HCEC 1CT (cell line): Measurements from ENCODE around the gene TMEM229B.
A peak's percentile ranks its signal among the peaks of the same experiment; 100 is the strongest.

Experiments
- DNase-seq: peaks from one replicate; pipeline ENCODE4 v3.0.0-alpha.2; 2017

TMEM229B gene

DNA sequence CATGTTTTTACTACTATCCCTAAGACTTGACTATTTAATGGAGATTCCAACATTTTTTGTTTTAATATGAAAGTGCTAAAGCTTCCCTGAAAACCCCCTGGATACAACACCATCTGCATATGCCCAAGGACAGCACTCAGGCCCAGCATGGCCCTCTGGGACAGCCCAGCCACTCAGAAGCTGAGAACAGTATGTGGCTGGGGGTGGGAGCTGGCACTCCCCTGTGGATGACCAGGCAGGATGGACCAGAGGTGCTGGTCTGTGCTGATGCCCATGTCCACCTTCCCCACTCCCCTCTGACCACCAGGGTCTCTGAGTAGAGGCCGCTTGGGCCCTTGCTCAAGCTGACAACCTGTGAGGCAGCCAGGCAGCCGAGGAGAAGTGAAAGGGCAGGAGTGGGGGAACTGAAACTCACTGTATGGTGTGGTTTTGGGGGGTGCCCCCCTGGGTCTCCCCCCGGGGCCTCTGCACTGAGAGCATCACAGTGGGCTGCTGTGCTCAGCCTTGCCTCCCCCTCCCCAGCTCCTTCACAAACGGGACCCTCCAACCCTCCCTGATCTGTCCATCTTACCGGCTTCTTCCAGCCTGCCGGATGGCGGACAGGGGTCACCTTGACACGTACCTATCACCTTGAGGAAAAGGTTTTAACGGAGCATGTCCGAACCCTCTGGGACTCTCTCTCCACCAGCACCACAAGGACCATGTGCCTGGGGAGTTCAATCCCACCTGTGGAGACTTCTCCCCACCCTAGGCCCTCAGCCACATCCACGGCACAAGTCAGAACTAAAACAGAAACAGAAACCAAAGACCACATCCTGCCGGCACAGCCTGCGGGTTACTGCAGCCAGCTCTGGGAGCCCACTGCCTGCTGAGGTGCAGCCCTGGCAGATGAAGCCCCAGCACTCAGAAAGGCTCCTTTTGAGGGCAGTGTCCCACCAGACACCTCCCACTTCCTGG lies at the start of gene TMEM229B:
TMEM229B (minus strand) TSS at position 785 of the 957 bp plus-strand sequence. CDS start 14,798 bp downstream, outside the sequence.
- DNase-seq, result no peak

DNA sequence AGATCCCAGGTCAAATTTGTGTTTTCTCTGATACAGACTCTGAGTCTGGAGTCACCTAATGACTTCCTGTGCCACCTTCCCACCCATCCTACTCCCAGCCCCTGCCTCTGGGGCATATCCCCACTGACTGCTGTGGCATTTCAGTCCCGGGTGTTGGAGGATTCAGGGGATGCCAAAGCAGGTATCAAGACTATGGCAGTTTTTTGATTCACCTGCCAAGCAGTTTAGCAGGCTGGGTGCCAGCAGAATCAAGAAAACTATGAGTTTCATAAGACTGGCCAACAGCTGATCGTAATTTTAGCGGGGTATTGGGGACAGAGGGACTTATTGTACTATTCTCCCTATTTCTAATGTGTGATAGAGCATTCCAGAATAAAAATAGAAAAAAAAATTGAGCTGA lies 49.2 kb upstream of the TMEM229B start:
- DNase-seq, result no peak

DNA sequence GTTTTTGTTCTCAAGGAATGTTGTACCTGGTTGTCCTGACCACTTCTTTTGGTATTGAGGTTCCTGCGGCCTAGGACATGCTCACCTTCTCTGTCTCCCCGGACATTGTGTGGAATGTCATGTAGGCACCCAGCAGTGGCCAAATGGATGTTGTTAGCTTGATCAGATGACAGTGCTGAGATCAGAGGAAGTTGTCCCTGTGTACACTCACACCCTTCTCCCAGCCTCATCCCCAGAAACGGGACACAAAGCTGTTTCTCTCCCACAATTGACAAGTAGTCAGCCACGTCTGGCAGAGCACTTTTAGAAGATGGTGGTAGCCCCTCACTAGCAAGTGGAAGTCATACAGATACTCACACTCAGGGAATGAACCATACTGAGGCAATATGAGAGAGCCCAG lies 47.6 kb upstream of the TMEM229B start:
- DNase-seq, result no peak

DNA sequence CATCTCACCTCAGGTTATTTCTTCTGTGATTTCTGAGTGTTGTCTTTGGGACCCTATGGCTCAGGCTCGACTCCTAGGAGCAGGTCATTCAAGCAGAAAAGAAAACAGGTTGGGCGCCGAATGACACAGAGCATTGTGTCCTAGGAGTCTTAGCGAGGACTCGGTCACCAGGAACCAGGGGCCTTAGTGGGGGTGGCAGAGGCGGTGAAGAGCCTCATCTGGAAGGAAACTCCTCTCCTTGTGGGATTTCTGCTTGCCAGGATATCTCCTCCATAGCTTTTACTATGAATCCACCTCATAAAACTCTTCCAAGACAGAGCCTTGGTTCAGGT lies 45.2 kb upstream of the TMEM229B start:
- DNase-seq, result no peak

DNA sequence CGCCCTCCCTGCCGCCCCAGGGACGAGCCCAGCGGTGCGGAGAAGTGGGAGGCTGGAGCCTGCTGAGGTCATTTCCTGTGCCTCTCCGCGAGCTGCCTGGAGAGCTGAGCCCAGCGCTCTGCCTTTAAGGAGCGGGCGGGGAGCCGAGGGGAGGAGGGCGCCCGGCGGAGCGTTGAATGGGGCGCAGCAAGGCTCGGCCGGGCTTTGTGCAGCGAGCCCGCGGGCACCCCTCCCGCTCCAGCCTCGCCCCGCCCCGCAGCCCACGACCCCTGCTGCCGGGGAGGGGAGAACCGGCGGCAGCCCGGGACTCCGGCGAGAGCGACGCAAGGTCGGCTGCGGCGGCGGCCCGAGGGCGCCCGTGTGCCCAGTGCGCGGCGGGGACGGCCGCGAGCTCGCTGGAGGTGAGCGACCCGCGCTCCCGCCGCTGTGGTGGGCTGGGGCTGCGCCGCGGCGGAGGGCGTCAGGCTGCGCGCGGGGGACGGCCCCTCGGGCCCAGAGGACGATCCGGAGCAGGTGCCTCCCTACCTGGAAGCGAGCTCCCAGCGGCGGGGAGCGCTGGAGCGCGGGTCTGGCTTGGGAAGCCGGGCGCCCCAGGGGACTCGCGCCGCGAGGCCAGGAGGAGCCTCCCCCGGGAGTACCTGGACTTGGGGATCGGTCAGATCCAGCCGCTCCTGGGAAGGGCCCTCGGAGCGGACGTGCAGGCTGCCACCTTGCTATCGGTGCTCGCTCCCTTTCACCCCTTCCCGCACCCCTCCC lies 44.7 kb upstream of the TMEM229B start, which contains the start of gene PLEKHH1:
PLEKHH1 (plus strand) TSS at position 293 of the 756 bp plus-strand sequence. CDS start 8,578 bp downstream, outside the sequence.
- peak; percentile 72 for DNase-seq

DNA sequence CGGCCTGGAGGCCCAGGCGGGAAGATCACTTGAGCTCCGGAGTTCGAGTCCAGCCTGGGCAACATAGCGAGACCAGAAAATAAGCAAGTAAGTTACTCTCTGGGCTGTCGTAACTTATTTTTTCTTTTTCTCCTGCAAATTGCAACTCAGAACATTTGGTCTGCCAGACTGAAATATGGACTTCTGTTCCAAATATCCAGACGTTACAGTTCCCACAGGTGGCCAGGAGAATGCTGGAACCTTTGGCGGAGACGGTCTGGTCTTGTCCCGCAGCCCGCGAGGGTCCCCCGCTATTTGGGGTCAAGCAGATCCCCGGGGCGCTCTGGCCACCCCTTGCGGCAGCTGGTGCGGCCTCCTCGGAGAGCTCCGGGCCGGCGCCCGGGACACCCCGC lies 44.1 kb upstream of the TMEM229B start:
- no peak for DNase-seq

DNA sequence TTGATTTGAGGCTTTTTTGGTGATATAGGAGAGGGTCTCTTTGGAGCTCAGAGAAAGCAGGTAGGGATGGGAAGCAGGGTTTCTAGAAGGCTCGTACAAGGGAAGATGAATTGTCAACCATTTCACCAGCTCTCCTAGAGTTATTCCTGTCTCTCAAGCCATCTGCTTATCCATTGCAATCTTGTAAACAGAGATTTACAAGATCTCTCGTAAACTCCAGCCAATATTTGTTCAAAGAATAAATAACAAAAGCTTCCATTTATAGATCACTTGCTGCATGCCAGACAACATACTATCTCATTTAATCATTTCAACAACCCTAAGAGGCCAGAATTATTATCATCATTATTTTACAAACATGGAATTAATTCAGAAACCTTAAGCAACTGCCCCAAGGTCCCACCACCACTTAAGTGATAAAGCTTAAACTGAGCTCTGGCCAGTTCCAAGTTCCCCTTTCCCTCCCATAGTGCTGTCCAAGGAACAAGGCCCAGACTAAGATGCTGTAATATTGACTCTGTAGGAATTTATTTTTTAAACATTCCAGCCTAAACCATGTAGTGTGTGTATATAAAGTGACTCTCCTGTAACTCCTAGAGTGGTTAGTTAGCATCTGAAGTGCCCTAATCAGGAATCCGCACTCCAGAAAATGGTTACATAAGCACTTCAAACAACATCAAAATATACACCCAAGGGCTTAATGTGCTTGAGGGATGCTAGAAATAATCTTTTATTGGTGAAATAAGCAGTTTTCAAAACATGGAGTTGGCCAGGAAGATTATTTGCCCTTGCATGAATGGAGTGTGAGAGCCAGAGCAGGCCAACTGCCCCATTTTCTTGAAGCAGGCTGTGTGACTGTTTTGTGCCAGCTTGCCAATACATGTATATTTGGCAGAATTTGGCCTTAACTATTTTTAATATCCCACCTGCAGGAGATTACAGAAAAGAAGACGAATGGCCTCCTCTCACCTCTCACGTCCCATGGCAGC lies 41.7 kb upstream of the TMEM229B start:
- no peak for DNase-seq

DNA sequence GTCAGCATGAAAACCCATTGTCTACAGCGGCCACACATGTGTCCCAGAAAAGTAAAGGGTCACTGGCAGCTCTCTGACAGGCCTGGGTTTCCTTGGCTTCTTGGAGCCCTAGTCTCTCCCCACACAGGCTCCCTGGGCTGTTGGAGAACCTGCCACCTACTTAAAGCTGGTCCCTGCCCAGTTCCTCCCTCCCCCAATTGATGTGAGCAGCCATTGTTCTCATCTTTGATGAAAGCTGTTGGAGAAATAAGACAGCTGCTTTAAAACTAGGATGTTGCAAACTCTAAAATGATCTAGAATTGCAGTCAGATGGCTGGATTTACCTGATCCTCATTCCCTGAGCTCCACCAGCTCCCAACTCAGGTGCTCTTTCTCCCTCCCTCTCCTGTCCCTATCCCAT lies 39.8 kb upstream of the TMEM229B start:
- DNase-seq, result no peak

DNA sequence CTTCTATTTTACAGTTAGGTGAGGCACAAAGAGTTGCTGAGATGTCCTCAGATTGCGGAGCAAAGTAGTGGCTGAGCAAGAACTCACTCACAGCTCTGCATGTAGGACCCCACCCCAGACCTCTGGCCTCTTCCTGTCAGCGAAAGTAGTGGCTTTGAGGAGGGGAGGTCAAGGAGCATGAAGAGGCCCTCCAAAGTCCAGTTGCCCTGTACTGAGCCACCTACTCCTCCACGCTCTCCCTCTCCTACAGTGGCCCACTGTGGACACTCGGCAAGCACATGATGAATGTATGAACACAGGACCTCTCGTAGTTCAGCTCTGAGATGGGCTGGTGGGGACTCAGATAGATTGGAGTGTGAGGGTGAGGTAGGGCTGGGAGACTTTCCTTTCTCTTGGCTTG lies 39.2 kb upstream of the TMEM229B start:
- DNase-seq, result no peak

DNA sequence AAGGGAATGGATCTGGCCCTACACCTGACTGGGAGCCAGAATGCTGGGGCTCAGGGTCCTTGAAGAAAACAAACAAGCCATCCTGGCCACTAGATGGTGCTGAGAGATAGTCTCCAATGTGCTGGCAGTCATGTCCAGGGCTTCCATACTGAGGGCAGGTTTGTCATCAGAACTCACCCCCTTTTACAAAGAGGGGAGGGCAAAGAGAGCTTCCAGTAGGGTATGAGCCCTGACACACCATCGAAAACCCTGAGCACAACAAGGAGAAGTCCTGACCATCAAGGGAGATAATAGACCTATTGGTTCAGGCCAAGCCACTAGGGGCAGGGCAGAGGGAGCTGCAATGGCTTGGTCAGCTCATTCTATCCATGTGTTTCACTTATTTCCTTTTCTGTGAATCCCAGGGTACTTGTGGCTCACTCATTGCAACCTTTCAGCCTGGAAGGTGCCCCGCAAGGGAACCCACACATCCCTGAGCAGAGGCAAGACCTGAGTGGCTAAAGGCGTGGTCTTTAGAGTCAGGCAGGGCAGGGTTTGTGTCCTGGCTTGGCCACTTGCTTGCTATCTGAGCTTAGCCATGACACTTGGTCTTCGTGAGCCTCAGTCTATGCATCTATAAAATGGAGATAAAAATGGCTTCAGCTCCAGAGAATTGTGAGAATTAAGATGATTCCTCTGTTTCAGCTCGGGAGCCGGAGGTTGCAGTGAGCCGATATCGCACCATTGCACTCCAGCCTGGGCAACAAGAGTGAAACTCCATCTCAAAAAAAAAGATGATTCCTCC lies 38.3 kb upstream of the TMEM229B start:
- DNase-seq, result peak; percentile 42

DNA sequence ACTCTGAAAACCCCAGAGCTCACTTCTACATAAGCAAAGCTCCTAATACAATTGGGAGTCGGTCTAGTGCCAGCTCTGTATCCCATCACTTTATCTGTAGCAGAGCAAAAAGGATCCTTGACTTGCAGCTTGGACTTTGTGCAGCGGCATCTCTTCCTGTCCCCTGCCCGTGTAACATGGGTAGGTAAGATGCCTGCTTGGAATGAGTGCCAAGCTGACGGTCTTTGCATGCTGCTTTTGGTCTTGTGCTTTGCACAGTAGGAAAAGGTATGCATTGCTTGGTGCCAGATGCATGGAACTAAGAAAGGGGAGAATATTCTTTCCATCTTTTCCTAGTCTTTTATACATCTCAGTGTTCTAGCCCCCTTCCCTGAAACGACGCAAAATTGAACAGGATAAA lies 37.7 kb upstream of the TMEM229B start:
- no peak for DNase-seq

DNA sequence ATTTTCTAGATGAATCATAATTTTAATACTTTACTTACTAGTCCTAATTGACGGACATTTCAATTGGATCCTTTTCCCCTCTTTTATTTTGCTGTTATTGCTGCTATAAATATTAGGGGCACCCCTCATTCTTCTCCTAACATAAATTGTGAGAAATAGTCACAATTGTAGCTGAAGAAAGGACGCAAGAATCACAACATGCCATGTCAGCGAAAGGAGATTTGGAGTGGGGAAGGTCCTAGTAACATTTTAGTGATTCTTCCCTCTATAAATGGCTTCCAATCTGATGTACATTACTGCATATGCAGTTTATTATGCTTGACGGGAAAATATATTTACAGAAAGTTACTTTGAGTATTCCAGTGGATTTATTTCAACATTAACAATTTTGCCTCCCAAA lies 36.9 kb upstream of the TMEM229B start:
- no peak for DNase-seq

DNA sequence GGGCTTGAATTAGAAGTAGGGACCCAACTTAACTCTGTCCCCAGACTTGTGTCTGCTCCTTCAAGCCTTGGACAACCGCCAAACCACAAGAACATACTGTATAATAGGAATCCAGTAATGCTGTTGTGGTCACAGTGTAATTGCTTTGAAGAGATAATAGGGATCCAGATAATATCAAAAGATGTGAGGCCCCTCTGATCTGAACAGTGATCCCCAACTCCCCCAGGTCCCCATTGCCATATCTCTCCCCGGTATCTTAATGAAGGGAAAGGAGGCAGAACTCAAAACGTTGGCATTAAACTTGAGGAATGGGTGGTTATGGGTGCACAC lies 36.1 kb upstream of the TMEM229B start:
- no peak for DNase-seq

DNA sequence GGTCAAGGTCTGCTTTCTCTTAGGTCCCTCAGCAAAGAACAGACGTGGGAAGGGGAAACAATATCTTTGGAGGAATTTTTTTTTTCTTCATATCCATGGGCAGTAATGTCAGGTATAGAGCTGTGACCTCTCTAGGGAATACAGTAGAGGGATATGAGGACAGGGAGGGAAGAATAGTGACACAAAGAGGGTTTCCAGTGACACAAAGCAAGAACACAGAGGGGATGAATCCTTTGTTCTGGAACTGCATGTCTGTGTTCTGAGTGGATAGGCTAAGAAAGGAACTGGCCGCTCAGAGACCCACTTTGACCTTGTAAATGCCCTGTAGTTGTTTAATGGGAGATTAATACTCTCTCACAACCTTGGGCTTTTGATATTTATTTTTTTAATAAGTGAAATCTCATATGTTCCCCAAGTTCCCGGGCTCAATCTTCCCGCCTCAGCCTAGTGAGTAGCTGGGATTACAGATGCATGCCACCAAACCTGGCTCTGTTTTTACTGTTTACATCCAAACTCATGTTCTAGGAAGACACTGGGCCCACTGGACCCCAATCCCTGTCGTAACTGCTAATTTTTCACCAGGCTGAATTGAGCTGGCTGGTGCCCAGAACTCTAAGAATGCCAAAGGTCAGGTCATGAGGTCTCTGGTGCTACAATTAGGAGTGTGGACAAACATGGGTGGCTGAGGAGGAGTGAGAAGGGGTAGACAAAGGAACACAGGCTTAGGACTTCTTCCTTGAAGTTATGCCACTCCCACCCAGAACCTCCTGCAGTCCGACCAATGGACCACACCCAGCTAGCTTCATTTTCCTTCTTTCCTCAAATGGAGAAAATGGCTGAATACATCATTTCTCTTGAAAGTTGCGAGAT lies 35.5 kb upstream of the TMEM229B start:
- no peak for DNase-seq

DNA sequence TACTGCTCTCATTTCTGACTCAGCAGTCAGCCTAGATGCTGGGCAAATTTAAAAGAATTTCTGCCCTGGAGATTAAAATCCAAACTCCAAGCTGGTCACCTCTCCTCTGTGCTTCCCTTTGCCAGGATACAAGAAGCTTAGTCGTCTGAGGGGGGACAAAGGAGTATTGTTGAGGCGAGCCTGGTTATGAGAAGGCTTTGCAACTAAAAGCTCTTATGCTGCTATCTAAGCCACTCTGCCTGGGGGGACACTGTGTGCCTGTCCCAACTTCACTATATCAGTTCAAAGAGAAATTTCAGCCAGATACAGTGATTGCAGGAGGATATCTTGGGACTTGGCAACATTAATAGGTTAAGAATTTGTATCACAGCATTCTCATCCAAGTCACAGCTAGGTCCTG lies 33.7 kb upstream of the TMEM229B start:
- no peak for DNase-seq

DNA sequence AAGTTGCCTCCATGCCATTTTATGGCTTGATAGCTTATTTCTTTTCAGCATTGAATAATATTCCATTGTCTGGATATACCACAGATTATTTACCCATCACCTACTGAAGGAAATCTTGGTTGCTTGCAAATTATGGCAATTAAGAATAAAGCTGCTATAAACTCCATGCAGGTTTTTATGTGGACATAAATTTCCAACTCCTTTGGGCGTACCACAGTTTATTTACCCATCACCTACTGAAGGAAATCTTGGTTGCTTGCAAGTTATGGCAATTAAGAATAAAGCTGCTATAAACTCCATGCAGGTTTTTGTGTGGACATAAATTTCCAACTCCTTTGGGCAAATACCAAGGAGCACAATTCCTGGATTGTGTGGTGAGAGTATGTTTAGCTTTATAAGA lies 32.0 kb upstream of the TMEM229B start:
- no peak for DNase-seq

DNA sequence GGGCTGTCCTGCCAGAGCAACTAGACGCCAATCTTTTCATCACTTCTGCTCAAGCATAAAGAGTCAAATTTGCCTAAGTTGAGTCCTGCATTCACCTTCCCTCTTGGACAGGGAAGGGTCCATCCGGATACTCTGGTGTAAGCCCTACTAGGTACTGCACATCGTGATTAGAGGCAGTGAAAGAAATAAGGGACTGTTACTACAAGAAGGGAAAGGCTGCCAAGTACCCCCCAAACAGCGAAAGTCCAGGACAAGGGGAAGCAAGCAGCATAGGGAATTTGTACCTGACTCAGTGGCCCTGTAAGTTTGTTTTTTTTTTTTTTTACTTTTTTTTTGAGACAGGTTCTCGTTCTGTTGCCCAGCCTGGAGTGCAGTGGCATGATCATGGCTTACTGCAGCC lies 30.9 kb upstream of the TMEM229B start:
- DNase-seq, result no peak

DNA sequence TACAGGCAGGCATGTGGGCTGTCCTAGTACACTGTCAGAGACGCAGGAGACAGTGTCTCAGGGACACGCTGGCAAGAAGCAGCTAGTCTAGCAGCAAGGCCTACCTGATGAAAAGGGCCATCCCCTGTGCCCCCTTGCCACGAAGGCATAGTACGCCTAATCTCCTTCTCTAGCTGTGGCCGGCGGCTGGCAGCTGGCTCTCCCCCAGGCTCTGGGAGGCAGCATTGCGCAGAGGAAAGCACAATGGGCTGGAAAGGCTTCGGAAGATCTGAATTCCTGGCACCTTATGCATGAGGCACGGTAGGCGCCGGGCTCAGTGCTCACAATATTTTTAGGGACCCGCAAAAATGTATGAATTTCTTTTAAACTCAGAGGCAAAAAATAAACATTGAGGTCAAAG lies 28.6 kb upstream of the TMEM229B start:
- no peak for DNase-seq

DNA sequence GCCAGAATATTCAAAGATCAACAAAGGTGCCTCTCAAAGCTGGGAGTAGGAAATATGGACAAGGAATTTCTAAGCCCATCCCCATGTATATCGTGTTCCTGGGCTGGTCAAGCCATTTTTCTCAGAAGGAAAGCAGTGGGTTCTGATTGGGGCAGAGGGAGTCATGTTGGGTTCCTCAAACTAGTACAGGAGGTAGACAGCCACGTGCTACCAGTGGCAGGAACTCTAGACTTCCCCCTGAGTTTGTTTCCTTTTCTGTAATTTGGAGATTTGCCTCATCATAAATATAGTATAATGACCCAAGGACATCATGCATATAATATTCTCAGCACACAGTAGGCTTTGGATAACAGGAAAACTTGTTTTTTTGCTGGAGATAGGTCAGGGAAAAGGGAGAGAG lies 28.2 kb upstream of the TMEM229B start:
- DNase-seq, result no peak

DNA sequence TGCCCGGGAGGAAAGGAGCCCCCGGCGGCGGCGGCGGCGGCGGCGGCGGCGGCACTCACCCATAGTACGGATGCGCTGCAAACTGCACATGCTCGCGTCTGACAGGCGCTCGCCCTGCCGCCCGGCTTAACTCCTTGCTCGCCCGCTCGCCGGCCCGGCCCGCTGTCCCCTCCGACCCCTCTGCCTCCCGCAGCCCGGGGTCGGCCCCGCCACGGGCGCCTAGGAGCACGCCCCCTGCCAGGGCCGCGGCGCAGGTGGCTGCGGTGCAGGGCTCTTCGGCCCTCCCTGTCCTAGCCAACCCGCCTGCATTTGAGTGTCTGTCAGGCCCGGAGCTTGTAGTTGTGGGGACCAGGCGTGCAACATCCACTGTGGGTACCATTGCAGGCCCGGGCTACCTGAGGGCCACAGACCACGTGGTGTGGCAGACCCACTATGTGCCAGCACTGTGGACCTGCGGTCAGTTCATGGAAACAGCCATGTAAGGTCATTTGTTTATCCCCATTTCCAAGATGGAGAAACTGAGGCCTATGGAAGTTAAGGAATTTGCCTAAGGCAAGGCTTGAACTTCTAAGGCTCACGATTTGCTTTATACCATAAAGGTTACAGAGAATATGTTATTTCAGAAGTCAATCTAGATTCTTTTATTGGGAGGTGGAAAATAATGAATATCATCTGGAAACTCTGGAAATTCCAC lies 27.0 kb upstream of the TMEM229B start:
- DNase-seq, result no peak
